ENCODE measurements around the gene FXYD1. TPM values are rescaled to one million over a fixed set of nuclear protein-coding genes. Genes with fewer than 3 reads are reported as not detected.

Gene FXYD1
- total and polyA plus RNA-seq, 2 of the 8 experiments (the other 6 are each of a cell fraction or from before 2014, with no cell fraction given) = 1.6 to 8.1 TPM

DNA sequence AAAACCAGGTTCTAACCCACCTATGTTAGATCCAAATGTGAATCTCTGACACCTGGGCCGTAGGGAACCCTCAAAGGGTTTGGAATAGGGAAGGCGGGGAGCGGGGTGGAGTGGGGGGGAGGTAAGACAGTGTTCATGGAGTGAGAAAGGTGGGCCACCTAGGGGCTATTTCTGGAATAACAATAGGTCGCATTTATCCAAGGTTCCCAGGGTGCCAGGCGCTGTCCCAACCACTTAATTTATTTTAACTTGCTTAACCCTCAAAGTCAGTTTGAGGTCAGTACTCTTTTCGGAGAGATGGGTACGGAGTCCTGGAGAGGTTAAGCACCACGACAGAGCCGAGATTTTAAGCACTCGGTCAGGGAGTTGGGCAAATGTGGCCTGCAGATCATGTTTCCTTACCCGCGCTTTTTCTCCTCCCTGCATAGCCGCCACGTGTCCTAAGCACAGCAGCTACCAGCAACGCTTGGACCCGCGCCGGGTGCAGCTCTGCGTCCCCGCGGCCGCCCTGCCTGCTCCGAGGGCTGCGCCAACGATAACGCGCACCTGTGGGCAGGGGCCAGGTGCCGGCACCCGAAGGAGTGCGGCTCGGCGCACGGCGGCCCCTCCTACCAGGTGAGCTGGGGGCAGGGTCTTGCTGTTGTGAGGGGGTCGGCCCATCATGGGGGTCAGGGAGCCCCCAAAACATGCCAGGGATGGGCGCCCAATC, 48.0 kb upstream of the FXYD1 start (continued):
- TF ChIP-seq, protein P1, sequence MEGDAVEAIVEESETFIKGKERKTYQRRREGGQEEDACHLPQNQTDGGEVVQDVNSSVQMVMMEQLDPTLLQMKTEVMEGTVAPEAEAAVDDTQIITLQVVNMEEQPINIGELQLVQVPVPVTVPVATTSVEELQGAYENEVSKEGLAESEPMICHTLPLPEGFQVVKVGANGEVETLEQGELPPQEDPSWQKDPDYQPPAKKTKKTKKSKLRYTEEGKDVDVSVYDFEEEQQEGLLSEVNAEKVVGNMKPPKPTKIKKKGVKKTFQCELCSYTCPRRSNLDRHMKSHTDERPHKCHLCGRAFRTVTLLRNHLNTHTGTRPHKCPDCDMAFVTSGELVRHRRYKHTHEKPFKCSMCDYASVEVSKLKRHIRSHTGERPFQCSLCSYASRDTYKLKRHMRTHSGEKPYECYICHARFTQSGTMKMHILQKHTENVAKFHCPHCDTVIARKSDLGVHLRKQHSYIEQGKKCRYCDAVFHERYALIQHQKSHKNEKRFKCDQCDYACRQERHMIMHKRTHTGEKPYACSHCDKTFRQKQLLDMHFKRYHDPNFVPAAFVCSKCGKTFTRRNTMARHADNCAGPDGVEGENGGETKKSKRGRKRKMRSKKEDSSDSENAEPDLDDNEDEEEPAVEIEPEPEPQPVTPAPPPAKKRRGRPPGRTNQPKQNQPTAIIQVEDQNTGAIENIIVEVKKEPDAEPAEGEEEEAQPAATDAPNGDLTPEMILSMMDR (IDR thresholded peaks at IDR 0.05; ENCODE audit: control extremely low read depth in 1 of 3, insufficient read depth in 1 of 3, low read depth in 1 of 3, low read length in 3 of 3) = peak; percentile 38 to 49 (median 40)
- TF ChIP-seq SAP30 (IDR thresholded peaks at IDR 0.05; ENCODE audit: insufficient read depth, insufficient replicate concordance, low read length) (no peak), ASH2L (IDR thresholded peaks at IDR 0.05; ENCODE audit: low read length) (peak; percentile 67), EZH2 (IDR thresholded peaks at IDR 0.05; ENCODE audit: low read depth, low read length, severe bottlenecking) (peak; percentile 24), TAF1 (IDR thresholded peaks at IDR 0.05; ENCODE audit: low read depth, low read length) (0 out of 2 replicates have a peak, but pooled peaks have one; percentile 38), POLR2A (IDR thresholded peaks at IDR 0.05; ENCODE audit: control extremely low read depth in 1 of 2, low read depth in 2 of 2, low read length in 2 of 2) (0 out of 3 replicates have a peak, but pooled peaks of 1 of the 2 experiments have one; percentile 19), CTBP2 (IDR thresholded peaks at IDR 0.05; ENCODE audit: borderline replicate concordance, insufficient read depth, insufficient read length, low read length) (no peak)

Data from H1 (cell line).